HG03139 (cell line): ENCODE measurements around the gene TRIP13.
"Not testable (repeated sequence)": the region's sequence is repeated elsewhere in the genome, so short reads cannot be mapped to it uniquely, and the experiment has no call there.

Experiments
- ATAC-seq: cut with Tn5 transposase; IDR thresholded peaks from one replicate; pipeline ENCODE4 v1.9.1; 2021; ENCODE audit not compliant: unreplicated experiment

TRIP13 gene

DNA sequence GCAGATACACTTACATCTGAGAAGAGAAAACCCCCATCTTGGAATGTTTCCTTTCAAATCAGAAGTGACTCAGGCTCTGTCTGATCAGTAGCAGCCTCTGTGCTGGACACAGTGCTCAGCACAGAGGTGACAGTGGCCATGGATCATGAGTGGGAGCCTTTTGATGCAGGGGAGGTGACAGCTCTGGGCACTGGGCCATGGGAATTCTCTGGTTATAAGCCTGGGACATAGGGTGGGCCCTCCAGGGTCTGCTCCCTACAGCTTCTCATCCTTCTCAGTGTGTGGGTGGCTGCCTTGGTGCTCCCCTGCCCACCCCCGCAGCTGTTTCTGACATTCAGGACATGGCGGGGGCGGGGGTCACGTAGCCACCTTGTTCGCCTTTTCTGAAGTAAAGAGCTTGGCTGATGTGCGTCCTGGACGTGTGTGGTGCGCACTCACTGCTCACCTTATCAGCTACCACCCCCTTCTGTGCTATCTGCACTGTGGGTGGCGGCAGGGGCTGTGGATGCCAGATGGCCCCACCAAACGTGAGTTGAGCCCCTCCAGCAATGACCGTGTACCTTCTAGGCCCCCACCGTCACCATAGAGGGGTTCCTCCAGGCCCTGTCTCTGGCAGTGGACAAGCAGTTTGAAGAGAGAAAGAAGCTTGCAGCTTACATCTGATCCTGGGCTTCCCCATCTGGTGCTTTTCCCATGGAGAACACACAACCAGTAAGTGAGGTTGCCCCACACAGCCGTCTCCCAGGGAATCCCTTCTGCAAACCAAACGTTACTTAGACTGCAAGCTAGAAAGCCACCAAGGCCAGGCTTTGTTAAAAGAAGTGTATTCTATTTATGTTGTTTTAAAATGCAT lies 24.0 kb downstream of the TRIP13 start:
- ATAC-seq = no peak

DNA sequence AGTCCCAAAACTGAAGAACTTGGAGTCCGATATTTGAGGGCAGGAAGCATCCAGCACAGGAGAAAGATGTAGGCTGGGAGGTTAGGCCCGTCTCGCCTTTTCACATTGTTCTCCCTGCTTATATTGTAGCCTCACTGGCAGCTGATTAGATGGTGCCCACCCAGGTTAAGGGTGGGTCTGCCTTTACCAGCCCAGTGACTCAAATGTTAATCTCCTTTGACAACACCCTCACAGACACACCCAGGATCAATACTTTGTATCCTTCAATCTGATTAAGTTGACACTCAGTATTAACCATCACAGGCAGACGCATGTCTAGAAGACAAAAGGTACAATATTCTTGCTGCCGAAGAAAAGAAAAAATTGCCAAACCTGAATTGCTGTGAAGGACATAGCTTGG lies 26.0 kb downstream of the TRIP13 start:
- ATAC-seq = not testable (repeated sequence)

DNA sequence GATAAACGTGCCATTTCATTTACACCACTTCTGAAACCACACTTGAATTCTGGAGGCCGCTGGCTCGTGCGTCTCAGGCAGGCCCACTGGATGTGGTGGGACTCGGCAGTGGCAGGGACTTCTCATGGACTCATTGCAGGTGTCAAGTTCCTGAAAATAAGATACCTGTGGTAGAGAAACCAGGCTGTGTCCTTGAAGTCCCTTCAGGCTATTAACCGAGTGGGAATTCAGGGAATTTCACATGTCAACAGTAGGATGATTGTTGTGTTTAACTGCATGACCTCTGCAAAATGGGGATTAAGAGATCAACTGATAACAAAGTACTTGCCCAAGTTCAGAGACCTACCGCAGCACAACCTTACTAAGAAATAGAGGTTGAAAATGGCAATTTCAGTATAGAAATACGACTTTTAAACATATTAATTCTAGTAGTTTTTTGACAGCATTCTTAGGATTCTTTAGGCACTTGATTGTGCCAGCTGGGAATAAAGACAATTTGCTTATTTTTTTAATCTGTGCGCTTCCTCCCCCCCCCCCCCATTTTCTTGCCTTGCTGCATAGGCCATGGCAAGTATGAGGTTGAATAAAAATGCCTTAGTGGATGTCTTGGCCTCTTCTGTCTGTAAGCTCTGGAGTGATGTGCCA lies 26.8 kb downstream of the TRIP13 start:
- ATAC-seq = no peak

DNA sequence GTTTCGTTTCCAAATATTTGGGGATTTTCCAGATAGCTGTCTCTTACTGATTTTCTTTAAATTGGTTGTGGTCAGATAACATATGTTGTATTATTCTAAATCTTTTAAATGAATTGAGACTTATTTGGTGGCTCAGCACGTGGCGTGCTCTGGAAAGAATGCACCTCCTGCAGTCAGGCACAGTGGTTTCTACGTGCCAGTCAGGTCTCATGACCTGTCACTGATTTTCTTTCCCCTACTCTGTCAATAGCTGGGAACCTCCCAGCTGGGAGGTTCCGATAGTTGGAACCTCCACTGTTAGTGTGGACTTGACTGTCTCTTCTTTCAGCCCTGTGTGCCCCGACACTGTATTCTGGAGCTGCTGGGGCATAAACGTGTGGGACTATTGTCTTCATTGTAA lies 27.6 kb downstream of the TRIP13 start:
- ATAC-seq = no peak

DNA sequence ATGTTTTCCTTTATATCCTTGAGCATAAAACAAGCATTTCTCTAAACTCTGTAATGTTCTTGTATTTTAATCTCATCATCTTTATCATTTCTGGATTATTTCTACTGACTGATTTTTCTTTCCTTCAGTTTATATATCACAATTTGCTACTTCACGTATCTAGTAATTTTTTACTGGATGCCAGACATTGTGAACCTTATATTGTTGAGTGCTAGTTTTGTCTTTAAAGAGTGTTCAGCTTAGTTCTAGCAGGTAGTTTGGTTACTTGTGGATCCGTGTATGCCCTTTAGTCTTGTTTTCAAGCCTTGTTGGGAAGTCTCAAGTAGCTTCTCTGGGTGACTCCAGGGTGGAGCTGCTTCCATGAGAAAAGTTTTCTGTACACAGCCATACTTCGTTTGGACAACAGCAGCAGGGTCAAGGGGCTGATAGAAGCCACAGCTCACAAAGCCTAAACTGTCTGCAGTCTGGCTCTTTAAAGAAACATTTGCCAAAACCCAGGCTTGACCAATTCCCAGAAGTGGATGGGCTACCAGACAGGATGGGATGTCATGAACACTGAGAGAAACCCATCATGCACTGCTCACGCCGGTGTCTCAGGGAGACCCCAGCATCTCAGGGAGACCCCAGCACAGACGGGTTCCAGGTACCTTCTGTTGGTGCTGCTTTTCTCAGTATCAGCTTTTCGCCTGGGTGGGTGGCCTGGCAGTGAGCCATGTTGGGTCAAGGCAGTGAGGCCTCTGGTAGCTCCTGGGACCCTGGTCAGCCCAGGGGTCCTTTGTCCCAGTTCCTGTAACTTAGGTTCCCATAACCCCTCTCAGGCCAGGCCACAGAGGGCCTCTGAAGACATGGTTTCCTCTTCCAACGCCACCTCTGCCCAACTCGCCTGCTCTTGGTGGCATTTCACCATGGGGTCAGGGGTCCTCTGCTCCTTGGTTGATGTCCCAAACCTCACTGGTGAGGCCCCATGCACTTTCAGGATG lies 29.1 kb downstream of the TRIP13 start:
- ATAC-seq = no peak

DNA sequence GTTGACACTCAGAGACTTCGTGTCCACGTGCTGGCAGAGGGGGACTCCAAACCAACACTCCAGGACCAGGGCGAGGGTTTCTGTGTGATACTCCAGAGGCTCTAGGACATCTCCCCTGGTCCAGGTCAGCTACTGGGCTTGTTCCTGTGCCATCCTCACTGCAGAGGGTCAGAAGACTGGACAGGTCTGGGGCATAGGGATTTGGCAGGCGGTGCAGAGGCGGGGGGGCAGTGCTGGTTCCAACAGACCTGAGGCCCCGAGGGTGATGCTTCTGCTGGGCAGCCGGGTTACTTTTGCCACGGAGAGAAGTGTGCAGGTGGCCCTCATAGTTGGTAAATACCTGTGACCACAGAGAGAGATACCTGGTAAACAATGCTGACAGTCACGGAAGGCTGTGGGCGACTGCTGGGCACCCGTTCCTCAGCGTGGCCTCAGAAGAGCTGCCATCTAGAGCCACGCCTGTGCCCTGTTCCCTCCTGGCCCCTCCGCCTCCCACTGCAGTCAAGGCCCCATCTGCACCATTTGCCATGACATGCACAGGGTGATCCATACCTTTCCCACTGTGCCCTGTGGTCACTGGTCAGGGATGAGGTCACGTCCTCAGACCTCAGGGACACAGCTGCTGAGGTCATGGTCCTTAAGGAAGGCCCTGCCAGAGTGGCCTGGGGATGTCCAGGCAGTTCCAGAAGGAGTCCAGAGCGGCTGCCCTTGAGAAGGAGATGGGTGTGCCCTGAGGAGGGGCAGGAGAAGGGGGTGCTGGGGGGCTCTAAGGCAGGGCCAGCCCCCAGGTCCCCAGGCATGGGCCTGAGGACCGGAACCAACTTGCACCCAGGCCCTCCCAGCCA lies 30.0 kb downstream of the TRIP13 start:
- no peak for ATAC-seq

DNA sequence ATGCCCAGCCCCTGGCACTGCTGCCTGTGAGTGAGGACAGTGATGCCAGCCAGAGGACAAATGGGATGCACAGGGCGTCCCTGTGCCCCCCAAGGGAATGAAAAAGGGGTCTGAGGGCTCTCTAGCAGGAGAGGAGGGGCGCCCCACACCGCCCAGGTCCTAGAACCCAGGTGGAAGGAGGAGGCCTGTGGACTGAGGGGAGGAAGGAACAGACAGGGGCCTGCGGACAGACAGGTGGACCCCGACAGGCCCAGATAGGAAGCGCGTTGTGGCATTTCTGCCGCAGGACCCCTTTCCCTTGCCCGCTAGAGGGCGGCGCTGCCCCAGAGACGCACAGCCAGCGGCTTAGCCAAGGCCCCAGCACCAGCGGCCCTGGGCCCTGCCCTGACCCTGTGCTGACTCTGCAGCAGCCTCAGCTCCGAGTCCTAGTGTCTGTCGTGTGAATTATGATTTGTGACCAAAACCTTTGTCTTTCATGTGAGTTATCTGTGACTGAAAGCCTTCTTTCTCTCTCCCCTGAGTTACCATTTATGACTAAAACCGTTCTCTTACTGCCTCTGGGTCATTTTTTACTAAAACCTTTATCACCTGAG lies 30.7 kb downstream of the TRIP13 start:
- ATAC-seq = peak; percentile 69

DNA sequence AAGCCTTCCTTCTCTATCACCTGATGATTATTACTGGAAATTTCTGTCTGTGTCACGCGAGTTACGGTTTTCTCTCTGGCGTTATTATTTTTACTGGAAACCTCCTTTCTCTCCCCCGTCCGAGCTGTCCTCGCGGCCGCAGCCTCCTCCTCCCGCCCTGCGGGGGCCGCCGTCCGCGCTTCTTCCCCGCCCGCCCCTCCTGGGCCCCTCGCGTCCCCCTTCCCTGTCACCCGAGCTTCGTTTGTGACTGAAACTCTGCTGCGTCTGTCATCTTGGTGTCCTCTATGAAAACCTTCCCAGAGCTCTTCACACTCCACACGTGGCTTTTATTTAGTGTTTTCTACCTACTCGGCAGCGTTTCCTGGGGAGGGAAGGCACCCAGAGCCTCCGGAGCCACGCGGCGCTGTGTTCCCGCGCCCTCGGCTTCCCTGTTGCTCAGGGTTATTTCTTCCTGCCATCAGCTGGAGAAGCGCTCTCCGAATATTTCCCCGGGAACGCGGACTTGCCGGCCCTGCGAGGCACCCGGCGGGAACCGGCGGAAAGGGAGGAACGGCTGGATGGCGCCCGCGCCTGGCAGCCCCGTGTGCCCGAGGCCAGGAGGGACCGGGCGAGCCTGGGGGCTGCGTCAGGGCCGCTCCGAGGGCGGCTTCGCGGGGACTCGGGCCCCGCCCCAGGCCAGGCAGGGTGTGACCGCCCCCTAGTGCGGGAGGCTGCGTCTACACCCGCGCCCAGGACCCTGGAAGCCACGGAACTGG lies 33.9 kb downstream of the TRIP13 start:
- no peak for ATAC-seq

DNA sequence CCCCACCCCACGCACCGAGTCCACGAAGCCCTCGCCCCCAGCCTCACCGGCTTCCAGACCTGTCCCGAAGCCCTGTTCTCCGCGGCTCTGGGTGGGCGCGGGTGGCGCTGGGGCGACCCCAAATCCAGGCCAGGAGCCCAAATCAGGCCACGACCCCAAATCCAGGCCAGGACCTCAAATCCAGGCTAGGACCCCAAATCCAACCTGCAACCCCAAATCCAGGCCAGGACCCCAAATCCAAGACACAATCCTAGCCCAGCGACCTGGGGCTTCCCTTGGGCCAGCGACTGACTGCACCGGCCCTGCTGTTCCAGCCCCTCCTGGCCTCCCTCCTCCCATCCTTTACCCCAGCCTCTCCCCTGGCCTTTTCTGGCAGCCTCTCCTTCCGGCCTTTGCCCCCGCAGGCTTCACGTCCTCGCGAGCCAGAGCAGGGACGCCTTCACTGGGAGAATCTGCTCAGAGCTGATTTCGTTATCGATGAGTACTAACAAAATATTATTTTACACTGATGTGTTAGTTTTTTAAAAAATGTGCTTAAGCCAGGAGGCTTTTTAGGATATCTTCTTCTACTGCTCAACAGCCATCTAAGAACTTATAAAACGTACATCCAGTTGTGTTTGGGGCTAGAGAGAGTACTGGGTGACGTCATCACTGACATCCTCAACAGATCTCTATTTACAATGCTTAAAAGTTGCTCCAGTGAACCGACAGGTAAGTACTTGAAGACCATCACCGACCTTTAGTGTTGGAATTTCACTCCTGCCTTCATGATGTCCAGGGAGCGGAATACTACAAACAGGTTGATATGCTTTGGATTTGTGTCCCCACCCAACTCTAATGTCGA lies 34.7 kb downstream of the TRIP13 start:
- no peak for ATAC-seq

DNA sequence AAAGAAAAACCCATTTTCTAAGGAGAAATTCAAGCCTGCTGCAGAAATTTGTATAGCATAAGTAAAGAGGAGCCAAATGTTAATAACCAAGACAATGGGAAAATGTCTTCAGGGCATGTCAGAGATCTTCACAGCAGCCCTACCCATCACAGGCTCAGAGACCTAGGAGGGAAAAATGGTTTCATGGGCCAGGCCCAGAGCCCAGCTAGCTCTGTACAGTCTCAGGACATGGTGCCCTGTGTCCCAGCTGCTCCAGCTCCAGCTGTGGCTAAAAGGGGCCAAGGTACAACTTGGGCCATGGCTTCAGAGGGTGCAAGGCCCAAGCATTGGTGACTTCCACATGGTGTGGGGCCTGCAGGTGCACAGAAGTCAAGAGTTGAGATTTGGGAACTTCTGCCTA lies 36.5 kb downstream of the TRIP13 start:
- not testable (repeated sequence) for ATAC-seq

DNA sequence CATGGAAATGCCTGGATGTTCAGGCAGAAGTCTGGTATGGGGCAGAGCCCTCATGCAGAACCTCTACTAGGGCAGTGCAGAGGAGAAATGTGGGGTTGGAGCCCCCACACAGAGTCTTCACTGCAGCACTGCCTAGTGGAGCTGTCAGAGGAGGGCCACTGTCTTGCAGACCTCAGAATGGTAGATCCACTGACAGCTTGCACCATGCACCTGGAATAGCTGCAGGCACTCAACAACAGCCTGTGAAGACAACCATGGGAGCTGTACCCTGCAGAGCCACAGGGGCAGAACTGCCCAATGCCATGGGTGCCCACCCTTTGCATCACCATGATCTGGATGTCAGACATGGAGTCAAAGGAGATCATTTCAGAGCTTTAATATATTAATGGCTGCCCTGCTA lies 36.9 kb downstream of the TRIP13 start:
- ATAC-seq = no peak

DNA sequence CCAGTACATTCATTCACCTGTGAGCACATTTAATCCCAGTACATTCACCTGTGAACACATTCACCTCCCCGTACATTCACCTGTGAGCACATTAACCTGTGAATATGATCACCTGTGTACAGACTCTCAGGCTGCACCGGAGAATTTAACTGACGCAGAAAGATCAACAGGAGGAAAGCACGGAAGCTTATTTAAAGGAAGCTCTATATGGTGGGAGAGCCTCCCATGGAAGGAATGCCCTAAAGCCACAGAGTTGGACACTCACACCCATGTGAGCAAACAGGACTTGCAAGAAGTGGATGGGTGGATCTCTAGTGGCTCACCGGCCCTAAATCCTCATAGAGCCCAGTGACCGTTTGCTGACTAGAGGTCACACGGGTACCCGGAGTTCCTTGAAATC lies 38.2 kb downstream of the TRIP13 start:
- no peak for ATAC-seq

DNA sequence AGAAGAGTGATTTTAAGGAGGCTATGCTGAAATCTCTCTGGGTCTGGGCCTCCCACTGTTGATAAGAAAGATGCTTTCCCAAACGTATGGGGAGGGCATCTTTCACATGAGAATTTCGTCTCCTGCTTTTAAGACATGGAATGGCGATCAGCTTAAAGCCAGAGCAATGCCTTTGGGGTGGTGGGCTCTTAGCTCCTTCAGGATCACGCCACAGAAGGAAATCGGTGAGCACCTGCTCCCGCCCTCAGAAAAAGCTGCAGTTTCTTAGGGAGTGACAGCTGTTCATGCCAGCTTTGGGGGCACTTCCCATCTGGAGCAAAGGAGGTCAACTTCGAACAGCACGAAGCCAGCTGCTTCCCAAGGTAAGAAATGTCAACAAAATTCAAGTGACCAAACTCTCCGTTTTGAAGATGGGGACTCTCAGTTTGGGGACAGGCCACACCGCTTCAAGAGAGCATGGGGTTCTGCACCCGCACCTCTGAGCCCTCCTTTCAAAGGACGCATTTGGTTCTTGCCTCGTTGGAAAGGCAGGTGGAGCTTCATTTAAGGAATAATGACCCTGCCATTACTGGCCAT lies 39.0 kb downstream of the TRIP13 start:
- no peak for ATAC-seq

DNA sequence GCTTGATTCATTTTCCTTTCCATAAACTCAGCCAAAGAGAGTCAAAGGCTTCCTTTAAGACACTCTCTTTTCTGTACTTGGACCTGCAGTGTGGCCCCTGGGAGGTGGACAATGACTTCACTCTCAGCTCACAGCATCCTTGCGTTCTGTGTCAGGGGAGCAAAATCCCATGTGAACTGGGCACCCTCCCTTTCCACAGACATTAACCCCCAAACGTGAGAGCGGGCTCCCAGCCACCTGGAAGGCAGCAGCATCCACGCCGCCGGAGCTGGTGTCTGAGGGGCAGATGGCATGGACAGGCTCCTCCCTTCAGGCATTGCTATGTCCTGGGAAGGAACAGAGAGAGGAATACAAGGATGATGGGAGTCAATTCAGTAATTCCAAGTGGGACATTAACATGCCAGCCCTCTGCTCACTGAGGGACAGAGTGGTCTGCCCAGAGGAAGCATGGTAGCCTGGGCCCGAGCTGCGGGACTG lies 39.5 kb downstream of the TRIP13 start:
- ATAC-seq = no peak

DNA sequence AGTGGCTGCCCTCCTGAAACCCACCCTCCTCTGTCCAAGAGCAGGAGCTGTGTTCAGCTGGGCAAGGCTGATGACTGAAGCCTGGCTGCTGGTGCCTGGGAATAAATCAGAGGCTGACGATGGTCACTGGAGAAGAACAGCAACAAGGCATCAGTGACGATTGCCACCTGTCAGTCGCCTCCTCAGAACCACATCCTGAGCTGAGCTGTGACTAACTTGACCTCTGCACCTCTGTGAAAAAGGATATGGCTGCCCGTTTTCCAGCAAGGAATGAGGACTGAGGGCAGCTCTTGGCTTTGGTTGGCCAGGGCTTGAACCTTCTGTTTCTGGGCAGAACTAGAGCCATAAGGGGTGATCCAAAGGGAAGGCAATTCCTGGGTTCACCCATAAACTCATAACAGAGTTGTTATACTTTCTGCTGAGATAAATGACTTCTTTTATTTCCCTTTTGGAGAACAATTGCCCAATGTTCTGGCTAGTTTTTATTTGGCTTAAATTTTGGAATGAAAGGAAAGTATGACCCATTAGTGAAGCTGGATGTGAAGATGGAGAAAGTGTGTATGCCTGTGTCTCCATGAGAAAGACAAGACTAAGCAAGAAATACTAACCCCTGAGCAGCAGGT lies 40.1 kb downstream of the TRIP13 start:
- no peak for ATAC-seq

DNA sequence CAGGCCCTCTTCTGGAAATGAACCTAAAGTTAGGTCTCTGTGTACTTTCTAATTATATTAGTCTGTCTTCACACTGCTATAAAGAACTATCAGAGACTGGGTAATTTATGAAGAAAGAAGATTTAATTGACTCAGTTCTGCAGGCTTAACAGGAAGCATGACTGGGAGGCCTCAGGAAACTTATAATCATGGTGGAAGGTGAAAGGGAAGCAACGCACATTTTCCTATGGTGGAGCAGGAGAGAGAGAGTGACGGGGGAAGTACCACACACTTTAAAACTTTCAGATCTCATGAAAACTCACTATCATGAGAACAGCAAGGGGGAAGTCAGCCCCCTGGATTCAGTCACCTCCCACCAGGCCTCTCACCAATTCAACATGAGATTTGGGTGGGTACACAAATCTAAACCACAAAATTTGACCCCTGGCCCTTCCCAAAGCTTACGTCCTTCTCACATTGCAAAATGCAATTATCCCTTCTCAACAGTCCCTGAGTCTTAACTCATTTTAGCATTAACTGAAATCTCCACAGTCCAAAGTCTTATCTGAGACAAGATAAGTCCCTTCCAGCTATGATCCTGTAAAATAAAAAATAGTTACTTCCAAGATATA lies 40.7 kb downstream of the TRIP13 start:
- no peak for ATAC-seq

DNA sequence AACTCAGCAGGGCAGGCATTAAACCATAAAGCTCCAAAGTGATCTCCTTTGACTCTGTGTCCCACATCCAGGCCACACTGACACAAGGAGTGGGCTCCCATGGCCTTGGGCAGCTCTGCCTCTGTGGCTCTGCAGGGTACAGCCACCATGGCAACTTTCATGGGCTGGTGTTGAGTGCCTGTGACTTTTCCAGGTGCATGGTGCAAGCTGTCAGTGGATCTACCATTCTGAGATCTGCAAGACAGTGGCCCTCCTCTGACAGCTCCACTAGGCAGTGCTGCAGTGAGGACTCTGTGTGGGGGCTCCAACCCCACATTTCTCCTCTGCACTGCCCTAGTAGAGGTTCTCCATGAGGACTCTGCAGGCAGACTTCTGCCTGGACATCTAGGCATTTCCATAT lies 41.3 kb downstream of the TRIP13 start:
- not testable (repeated sequence) for ATAC-seq
